GM21360 (cell line): Measurements from ENCODE around the gene CTSW.

Source experiments
- ATAC-seq: cut with Tn5 transposase; IDR thresholded peaks from one replicate; pipeline ENCODE4 v1.9.1; 2021; ENCODE audit warnings: mild to moderate bottlenecking, moderate library complexity; ENCODE audit not compliant: unreplicated experiment

CTSW gene

DNA sequence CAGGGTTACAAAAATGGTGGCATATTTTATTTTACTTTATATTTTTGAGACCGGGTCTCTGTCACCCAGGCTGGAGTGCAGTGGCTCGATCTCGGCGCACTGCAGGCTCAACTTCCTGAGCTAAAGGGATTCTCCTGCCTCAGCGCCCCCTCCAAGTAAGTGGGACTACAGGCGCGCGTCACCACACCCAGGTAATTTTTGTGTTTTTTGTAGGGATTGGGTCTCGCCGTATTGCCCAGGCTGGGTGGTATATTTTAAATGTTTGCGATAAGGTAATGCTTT, 21.2 kb downstream of the CTSW start:
- ATAC-seq, result no peak

DNA sequence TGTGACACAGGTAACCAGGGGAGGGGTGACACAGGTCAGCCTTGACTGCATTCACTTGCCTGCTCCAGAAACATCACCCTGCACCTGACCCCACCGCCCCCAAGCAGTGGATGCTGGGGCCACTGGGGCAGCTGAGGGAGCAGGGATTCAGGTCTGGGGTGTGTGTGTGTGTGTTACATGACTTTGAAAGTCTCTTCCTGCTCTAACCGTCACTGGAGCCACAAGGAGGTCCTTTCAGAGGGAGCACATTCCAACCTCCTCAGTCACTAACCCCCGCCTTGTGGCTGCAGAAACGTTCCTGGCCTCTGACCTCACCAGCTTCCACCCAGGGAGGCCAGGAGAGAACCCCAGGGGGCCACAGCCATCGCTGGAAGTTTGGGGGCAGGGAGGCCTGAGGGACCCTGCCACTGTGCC, 23.4 kb downstream of the CTSW start:
- ATAC-seq, result no peak

DNA sequence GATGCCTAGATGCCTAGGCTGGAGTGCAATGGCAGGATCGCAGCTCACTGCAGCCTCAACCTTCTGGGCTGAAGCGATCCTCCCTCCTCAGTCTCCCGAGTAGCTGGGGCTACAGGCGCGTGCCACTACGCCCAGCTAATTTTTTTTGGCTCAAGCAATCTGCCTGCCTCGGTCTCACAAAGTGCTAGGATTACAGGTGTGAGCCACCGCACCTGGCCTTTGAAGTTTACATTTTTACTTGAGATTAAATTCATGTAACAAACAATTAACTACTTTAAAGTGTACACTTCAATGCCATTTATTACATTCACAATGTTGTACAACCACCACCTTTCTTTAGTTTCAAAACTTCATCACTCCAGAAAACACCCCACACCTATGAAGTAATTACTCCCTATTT, 24.1 kb downstream of the CTSW start:
- no peak for ATAC-seq

DNA sequence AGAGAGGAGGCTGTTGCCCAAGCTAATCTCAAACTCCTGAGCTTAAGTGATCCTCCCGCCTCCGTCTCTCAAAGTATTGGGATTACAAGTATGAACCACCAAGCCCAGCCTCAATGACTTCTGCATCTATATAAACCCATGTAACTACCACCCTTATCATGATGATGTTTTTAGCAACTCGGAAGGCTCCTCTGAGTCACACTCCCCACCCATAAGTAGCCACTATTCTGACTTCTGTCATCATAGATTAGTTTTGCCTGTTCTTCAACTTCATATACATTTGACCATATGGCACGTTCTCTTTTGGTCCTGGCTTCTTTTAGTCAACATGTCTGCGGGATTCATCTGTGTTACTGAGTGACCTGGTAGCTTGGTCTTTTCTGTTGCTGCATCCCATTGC, 27.0 kb downstream of the CTSW start:
- no peak for ATAC-seq

DNA sequence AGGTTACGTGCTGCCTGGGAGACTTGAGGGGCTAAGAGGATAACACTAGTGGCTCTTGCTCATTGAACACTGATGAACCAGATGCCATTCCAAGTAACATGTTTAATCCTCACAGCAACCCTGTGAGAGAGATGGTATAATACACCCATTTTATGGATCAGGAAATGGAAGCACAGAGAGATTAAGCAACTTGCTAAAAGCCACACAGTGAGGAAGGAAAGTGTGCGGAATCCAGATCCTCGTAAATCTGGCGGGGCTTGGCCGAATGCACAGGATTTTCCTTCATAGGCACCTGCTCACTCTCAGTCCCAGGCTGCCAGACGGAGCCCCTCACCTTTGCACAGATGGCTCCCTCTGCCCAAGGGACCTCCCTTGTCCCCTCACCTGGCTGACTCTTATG, 28.2 kb downstream of the CTSW start:
- no peak for ATAC-seq

DNA sequence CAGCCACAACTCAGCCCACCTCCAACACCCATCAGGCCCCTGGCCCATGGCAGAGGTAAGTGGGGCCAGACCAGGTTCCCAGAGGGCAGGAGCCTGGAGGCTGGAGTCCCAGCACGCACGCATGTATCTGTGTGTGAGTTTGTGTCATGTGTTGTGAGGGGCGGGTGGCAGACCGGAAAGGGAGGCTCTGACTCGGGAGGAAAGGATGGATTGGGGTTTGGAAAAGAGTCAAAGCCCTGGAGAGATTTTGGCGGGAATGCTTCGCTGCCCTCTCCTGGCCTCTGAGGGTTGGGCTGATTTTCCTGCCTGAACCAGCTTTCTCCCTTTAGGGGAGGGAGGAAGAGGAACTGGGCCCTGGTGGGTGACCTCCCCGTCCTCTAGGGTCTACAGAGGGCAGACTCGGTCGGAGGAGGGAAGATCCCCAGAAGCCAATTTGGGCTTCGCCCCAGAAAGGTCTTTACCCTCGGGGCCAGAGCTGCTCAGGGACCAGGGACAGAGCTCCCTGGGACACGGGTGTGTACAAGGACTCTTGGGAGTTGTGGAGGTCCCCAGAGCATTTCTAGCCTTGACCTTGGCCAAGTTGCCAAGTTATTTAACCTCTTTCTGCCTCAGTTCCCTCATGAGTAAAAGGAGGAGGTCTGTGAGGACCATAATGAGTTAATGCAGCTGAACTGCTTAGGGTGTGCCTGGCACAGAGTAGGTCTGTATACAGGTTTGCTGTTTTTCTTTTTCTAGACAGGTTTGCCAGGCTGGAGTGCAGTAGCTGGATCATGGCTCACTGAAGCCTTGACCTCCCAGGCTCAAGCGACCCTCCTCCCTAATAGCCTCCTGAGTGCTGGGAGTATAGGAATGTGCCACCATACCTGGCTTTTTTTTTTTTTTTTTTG, 32.3 kb downstream of the CTSW start:
- no peak for ATAC-seq

DNA sequence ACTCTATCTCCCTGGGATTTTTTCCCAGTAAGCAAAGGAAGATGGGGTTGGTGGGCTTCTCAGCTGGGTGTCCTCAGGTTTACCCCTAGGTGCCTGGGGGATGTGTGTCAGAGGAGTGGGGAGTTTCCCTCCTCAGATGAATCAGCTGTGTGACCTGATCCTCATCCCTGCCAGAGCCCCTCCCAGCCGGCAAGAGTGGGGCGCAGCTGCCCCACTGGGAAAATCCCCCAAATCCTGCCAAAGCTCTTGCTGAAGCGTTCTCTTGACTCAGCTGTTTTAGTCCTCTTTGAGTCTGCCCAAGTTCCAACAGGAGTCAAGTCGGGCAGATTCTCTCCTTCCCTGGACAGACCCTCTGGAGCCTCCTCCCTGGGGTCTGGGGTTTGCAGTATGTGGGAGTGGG, 33.2 kb downstream of the CTSW start:
- no peak for ATAC-seq

DNA sequence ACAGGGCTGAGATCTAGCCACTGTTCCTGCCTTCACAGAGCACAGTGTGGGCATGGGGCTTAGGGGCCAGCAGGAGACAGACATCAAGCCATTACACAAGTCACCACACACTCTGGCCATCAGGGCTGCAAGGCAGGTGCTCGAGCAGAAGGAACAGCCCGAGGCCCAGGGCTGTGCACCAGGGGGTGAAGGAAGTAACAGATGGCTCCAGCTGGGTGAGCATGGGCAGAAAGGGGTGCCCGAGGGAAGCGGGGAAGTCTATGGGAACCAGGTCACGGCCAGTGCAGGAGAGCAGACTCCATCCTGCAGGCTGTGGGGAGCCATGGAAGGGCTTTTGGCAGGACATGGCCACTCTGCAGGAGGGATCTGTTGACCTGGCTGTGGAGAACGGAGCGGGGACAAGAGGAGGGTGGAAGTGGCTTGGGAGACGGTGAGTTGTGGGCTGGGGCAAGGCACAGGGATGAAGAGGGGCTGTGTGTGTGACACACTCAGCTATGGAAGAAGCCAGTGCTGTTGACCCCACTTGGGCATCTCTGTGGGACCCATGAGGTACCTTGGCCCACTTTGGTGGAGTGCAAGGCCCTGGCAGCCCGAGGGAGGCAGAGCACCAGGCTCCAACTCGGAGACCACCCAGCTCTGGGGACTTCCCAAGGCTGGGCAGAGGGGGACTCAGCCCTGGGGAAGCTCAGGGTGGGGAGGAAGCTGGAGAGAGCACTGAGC, 35.6 kb downstream of the CTSW start:
- no peak for ATAC-seq

DNA sequence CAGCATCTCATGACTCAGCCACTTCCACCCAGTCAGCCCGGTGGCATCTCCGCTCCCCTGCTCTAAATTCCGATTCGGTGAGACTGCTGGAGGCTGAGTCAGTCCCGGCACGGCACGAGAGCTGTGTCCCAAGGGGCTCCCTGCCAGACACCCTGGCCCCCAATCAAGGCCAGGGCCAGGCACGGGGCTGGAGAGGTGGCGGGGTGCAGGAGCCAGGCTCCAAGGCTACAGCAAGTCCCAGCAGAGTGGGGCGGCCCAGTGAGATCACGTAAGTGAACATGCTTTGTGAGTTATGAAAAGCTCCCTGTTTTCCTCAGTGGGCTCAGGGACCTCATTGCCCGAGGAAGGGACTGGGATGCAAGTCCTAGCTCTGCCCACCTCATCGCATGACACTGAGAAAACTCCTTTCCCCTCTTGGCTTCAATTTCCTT, 36.2 kb downstream of the CTSW start:
- no peak for ATAC-seq

DNA sequence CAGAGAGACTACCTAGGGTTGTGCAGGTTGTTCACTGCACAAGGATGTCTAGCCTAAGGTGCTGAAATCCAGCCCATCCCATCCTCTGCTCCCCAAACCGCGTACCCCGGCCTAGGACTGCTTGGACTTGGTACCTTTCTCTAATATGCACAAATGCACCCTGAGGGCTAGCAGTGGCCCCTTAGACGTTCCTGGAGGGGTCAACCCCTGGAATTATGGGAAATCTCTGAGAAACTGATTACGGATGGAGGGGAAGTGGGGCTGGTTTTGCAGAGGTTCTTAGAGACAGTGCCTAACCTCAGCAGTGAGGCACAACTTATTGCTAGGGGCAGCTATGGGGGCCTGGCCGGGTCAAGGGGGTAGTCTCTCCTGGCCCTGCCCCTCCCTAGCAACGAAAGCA, 36.8 kb downstream of the CTSW start:
- no peak for ATAC-seq

DNA sequence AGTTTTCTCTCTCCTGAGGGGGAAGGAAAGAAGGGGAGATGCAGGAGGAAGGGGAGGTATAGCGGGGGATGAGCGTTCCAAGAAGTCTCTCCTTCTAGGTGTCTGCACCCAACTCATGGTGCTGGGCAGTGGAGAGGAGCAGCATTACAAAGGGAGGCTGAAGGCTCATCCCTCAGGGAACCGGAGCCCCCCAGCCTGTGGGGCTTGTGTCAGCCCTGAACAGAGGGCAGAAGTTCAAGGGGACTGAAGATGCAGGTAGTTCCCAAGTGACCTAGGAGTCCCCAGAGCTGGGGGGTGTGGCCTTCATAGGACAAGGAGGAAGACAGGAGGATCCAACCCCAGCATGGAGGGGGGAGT, 37.4 kb downstream of the CTSW start:
- no peak for ATAC-seq

DNA sequence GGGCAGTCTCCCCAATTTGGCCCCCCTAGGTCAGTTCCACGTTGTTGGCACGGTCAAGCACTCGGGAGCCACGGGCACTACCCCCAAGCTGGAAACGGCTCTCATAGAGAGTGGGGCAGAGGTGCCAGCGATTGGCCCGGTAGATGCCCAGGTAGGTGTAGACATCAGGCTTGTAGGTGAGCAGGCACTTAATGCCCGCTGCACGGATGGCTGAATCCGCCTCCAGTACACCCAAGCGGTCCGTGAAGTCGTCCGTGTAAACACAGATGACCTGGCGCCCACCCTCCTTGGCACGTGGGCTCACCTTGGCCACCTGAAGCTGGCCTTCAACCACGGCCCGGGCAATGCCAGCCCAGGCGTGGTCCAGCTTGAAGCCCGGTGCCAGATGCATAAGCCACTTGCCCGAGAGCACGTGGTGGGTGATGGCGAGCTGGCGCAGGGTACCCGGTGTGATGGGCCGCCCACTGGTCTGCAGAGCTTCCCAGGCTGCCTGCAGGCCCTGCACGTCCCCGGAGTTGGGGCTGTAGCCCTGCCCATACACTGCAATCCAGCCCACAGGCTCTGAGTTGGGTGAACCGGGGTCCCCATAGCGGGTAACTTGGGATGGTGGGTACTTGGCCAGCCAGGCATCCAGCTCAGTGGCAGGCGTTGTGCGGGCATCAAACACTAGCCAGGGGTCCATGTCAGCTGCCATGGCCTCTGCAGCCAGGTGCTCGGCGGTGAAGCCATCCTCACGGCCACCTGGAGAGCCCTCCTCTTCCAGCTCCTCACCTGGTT, 38.0 kb downstream of the CTSW start:
- ATAC-seq, result no peak

DNA sequence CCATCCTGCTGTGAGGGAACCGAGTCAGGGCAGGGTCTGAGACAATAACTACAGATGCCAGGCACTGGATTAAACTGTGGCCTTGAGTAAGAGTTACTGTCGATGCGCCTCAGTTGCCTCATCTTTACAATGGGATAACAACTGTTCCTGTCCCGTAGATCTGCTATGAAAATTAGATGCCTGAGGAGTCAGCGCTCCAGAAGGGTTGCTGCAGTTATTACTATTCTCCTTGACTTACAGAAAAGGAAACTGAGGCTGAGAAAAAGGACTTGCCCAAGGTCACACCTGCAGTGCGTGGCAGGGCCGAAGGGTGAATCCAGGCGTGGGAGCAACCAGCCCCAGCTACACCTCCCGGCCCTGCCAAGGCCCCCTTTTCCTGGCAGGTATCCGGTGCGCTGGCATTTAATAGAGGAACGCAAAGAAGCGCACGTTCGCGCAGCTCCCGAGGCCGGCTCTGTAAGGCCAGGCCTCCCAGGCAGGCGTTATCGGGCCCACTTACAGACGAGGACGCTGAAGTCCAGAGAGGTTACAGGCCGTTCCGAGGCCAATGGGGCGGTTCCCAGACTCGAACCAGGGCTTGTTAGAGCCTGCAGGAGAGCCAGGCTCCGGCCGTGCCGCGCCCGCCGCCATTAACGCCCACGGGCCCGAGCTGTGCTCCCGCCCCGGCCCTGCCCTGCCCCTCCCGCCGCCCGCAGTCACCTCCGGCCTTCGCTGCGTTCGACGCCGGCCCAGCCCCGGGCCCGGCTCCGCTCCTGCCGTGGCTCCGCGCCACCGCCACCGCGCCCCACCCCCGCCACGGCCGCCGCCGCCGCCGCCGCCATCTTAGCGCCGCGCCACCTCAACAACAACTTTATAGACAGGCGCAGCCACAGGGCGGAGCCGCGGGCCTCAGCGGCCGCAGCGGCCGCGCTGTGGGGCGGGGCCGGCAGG, 38.8 kb downstream of the CTSW start, which contains the start of gene C11orf68:
Gene C11orf68 (minus strand): TSS at position 852 of the 930 bp plus-strand sequence. CDS start 31 bp downstream, at position 821.
- ATAC-seq, result peak; percentile 45

DNA sequence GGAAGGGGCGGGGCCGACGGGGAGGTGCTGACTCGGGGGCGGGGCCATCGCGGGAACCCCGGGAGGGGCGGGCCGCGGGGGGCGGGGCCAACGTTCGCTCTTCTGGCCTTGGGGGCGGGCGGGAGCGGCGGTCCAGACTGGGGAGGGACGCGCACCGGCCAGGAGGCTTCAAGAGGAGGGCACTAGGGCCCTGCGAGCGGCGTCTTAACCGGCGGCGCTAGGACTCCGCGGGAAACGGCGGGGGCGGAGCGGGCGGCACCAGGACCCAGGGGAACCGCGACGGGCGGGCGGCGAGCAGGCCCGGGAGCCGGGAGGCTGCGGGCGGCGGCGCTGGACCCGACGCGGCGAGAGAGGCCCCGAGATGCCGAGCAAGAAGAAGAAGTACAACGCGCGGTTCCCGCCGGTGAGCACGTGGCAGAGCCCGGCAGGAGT, 39.5 kb downstream of the CTSW start, which contains the start of gene DRAP1:
Gene DRAP1 (plus strand): TSS at position 286 of the 432 bp plus-strand sequence. CDS start 76 bp downstream, at position 362.
- ATAC-seq, result peak; percentile 80

DNA sequence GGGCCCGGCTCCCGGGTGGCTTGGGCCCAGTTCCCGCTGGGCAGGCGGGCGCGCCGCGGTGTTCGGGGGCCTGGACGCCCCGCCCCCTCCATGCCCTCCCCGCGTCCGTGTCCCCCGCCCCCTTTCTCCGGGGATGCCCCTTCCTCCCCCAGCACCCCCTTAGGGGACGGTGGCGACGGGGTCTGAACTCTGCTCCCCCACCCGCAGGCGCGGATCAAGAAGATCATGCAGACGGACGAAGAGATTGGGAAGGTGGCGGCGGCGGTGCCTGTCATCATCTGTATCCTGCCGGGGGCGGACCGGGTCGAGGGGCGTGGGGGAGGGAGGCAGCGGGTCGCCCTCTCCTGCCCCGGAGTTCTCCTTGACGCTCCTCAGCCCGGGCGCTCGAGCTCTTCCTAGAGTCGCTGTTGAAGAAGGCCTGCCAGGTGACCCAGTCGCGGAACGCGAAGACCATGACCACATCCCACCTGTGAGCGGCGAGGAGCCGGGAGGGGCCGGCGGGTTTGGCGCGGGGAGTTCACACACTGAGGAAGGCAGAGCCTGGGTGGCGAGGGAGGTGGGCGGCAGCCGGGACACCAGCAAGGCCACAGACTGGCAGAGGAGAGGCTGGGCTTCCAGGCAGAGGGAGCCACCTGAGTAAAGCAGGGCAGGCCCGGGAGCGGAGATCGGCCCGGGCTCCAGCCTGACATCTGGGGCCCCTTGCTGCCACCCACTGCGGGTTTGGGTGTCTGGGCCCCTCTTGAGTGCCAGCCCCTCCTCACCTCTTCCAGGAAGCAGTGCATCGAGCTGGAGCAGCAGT, 40.1 kb downstream of the CTSW start:
- ATAC-seq, result peak; percentile 28

DNA sequence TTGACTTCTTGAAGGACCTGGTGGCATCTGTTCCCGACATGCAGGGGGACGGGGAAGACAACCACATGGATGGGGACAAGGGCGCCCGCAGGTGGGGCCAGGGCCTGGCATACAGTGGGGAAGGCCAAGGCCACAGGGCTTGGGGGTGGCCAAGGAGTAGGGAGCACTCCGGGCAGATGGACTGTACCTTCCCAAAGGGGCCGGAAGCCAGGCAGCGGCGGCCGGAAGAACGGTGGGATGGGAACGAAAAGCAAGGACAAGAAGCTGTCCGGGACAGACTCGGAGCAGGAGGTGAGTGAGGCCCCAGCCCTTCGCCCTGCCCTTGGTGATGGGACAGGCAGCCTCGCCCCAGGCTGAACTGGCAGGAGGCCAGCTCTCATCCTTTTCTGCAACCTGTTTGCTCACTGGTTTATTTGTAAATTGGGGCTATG, 40.8 kb downstream of the CTSW start:
- ATAC-seq, result no peak

DNA sequence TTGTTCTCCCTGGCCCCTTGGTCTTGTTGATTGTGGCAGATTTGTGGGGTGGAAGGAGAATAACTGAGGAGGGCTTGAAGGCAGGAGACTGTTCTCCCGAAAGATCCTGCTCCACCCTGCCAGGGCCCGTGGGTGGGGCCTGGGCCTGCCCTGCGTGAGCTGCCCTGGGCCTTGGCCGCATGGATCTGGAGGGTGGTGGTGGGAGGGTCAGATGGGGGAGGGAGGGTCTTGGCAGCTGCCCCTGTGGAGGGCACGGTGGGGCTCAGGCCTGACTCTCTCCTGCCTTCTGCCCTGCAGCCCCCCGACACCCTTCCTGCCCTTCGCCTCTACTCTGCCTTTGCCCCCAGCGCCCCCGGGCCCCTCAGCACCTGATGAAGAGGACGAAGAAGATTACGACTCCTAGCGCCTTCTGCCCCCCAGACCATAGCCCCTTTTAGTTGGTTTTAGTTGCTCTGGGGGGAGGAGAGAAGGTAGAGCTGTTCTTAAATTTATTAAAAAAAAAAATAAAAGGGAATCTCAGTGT, 41.5 kb downstream of the CTSW start:
- ATAC-seq, result no peak

DNA sequence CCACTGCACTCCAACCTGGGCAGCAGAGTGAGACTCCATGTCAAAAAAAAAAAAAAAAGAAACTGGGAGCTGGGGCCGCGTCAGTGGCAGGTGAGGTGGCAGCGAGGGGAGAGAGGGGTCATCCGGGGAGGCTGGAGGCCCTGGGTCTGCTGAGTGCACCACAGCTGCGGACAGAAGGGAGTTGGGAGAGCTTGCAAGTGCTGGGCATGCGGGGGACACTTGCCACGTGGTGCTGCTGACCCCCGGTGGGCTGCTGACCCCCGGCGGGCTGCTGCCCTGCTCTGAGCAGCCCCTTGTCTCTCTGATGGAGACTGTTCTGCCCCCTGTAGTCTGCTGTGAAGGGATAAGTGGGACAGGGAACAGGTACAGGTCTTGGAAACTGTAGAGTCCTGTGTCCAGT, 42.2 kb downstream of the CTSW start:
- ATAC-seq, result no peak

DNA sequence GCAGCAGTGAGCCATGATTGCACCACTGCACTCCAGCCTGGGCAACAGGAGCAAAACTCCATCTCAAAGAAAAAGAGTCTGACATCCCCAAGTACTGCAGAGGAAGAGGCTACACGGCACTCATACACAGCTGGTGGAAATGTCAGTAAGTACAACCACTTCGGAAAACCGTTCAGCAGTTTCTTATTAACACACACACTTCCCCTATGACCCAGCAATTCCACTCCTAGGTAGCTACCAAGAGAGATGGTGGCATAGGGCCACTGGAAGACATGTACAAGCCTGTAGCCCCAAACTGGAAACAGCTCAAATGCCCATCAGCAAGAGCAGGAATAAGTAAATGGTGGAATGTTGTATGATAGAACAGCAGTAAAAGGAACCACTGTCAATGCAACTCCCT, 42.9 kb downstream of the CTSW start:
- ATAC-seq, result no peak
